NCI-H1048 (cell line): Measurements from ENCODE around the gene MYO16.

Experiments used
- DNase-seq: peaks from one replicate; lab custom pipeline; 2025; lab: John Stamatoyannopoulos, UW

The MYO16 gene

DNA sequence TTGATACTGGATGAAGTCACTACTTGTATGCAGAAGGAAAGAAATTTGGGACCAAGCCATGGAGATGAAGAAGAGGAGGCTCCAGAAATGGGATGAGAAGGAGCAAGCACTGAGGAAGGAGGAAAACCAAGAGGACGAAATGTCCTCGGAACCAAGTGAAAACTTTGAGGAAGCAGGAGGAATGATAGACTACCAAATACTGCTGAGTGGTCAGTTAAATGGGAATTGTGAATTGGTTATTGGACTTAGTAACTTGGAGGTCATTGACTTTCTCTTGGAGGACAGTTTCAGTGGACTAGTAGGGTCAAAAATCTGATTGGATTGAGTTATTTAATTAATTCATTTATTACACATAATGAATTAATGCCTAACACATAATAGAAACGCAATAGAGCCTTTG lies 167.9 kb downstream of the MYO16 start:
- no peak for DNase-seq

DNA sequence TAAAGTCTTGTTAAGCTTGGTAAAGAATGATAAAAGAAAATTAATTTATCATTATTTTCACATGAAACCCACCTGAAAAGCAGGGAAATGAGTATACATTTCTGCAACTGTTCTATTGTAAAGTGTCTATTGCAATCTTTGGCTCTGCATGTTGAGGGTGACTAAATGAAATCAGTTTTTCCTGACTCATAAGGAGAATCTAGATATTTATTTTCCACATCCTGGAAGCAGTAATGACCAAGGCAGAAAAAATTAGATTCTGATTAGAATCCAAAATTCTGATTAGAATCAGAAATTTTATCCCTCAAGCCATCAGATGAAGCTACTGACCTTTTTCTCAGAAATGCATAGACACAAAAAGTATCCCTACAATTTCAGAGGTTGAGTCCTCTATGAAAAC lies 178.4 kb downstream of the MYO16 start:
- no peak for DNase-seq

DNA sequence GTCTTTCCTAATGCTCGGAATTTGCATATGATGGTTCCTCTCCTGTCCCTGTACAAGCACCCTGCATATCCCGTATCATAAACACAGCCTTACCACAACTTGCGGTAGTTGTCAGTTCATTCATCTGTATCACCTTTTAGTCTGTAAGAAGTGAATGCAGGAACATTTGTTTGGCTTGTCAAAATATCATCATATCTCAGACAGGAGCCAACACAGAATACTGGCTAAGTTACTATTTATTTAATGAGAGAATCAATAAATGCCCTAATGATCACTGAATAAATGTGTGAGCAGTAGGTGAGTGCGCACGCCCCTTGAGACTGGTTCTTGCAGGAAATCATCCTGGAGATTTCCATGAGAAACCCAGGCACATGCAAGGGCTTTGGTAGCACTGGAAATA lies 182.8 kb downstream of the MYO16 start:
- DNase-seq: no peak

DNA sequence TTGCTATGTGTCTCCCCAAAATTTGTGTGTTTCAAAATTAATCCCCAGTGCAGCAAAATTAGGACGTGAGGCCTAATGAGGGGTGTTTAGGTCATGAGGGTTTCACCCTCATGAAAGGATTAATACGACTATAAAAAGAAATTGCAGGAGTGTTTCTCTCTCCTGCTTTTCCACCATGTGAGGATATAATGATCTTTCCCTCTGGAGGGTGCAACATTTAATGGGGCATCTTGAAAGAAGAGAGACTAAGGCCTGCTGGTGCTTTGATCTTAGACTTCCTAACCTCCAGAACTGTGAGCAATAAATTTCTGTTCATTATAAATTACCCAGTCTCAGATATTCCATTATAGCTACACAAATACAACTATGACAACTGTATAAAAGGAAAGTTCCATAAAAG lies 183.2 kb downstream of the MYO16 start:
- no peak for DNase-seq

DNA sequence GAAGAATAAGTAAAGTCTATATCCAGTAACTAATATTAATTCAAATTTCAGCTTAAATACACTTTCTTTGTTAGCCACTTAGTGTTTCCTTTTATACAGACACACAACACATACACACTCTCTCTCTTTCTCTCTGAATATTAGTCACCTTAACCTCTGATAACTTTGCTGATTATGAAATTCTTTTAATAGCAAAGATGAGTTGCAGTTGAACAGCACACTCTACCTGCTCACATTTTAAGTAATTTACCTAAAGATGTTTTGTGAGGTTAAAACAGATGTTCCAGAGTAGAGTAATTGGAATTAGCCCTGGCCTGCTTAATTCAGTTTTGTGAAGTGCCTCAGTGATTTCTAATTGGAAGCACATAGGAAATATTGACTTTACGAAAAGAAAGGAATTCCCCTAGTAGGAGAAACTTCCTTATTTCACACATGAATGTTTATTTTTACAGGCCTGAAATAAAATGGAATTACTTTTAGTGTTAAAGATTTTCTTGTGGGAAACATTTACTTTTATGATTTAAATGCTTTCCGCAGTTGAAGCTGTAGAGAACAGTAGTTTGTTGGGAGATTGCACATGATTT lies 184.3 kb downstream of the MYO16 start:
- DNase-seq: no peak

DNA sequence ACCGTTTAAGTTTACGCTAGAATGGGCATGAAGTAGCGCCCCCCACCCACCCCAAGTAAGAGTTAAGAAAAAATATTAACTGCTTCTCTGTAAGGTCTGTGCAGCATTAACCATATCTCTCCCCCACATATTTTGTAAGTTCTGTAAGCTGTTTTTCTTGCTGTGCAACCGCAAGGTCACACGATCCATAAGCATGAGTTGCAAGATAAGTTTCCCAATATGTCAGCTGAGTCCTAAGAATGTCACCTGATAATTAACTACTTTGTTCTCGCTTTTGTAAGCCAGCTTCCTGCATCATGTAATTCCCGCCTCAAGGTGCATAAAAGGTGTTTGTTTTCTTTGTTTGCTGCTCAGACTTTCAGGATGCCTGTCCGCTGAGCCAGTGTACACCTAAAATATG lies 187.0 kb downstream of the MYO16 start:
- DNase-seq: no peak

DNA sequence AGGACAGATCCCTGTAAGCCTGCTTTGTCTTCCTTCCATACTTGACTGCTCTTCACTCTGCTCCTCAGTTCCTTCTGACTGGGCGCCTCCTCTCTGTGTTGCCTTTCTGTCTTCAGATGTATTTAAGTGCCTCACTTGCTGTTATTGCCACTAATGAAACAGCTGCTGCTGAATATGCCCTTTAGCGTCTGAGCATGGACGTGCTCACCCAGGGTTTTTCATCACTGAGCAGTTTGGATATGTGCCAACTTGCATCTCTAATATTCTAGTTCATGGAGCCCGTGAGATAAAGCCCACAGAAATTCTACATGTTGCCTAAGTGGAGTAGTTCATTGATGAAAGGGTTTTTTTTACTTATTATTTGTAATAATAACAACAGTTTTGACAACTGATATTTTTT lies 198.2 kb downstream of the MYO16 start:
- DNase-seq: no peak

DNA sequence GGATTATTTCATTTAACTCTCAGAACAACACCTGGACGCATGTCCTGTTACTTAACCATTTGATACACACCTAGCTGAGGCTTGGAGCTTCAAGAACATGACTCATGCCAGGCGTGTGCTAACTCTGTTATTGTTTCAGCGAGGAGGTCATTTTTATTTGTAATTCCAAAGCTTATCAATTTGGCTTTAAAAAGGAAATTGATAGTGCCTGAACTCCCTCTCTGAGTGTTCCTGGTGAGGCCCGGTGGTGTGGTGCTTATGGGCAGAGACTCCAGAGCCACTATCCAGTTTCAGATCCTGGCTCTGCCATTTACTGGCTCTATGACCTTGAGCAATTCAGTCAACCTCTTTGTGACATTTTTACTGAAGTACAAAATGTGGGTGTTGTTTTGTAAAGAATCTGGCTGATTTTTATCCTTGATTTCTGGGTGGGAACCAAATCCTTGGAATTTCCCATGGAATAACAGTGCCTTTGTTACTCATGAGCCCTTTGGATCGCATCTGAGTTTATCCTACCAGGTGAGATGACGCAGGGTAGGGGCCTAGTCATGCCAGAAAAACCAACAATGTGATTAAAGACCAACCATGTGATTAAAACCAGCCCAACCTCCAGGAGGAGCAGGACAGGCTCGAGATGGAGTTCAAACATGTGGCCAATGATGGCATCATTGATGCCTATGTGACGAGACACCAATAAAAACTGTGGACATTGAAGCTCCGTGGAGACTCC lies 198.8 kb downstream of the MYO16 start:
- no peak for DNase-seq

DNA sequence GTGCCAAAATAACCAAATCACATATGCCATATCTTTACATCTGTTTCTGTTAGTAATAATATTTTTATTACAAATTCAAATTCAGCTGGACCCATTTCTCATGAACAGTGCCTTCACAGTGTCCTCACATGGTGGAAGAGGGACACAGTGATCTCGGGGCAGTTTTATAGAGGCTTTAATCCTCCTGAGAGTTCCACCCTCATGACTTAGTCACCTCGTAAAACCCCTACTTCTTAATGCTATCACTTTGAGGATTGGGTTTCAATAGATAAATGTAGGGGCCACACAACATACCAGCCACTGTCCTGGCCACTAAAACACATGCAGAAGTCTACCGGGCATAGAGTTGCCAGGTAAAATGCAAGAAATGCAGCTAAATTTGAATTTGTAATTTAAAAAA lies 201.5 kb downstream of the MYO16 start:
- no peak for DNase-seq

DNA sequence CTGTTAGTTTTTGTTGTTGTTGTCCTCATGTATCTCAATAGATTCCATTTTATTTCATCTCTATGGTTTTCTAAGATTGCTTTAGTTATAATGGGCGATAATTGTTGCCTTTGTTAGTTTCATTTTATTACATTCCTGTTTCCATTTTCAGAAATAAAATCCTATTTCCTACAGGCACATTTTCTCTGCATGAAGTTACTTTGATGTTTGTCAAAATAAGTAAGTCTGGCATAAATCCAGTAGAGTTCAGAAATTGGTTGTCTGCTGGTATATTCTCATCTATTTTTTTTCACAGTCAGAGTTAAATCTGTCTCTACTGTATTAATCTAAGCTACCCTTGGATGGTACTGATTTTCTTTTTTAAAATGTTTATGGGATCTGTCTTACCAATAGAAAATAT lies 204.1 kb downstream of the MYO16 start:
- DNase-seq: no peak

DNA sequence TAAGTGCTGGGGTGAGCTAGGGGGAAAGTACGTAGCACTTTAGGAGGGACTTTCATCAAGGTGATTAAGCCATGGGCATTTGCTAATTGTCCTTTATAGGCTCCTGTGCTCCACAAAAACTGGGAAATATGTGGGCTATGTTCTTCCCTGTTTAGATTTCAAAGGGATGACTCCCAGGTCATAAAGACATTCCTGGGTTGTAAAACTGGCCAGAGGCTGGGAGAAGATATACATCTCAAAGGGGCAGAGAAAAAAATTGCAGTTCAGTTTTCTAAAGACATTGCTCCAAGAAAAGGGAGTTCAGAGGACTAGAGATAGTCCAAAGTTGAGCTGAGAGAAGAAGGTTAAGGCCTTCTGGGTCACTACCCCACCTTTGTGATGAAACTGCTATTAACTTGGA lies 204.8 kb downstream of the MYO16 start:
- no peak for DNase-seq

DNA sequence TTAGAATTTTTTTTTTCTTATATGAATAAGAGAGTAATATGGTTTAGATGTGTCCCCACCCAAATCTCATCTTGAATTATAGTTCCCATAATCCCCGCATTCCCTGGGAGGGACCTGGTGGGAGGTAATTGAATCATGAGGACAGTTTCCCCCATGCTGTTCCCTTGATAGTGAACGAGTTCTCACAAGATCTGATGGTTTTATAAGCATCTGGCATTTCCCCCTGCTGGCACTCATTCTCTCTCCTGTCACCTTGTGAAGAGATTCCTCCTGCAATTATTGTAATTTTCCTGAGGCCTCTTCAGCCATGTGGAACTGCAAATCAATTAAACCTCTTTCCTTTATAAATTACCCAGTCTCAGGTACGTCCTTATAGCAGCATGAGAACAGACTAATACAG lies 205.7 kb downstream of the MYO16 start:
- DNase-seq: no peak

DNA sequence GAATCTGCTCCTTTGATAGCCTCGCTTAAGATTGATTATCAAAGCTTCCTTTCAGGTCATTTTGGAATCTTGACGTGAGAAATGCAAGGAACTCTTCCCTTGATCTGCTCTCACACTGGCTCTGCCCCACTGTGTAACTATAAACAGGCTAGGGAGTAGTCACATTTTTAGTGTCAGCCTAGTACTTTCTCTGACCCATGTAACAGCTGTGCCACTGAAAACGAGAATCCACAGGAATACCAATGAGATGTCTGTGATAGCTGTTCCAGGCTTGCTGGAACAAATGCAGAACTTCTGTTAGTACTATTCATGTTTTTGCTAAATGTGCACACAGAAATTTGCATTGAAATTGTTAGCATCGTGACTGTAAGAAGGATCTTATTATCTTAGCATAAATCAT lies 221.3 kb downstream of the MYO16 start:
- no peak for DNase-seq

DNA sequence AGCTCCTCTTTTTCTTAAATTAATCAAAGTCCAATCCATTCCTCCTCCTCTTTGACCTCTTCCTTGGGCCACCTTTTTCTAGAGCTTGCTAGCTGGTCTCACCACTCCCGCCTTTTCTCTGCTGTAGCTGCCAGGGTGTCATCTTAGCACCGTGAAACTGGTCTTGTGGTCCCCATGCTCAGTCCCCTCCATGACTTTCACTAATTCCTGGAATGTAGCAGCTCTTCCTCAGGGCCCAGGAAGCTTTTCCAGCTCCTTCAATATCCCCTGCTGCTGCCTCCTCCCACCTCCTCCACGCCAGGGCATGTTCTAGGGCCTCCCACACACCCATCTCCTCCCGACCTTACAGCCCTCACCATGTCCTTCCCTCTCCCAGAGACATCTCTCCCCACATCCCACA lies 222.2 kb downstream of the MYO16 start:
- no peak for DNase-seq

DNA sequence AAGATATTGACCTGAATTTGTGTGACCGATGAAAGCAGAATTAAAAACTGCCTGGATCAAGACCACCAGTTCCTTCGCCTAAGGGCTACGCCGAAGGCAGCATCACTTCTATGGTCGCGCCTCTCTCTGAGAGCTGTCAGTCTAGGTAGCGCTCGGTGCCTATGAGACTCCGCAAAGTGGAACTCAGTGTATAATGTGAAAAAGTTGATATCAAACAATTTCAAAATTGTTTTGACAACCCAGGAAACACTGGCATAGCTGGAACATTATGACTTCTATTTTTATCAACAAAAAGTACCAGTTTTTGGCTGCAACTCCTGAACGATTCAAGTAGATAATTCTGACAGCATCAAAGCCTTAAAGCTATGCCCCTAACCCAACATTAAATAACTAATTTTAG lies 223.6 kb downstream of the MYO16 start:
- no peak for DNase-seq

DNA sequence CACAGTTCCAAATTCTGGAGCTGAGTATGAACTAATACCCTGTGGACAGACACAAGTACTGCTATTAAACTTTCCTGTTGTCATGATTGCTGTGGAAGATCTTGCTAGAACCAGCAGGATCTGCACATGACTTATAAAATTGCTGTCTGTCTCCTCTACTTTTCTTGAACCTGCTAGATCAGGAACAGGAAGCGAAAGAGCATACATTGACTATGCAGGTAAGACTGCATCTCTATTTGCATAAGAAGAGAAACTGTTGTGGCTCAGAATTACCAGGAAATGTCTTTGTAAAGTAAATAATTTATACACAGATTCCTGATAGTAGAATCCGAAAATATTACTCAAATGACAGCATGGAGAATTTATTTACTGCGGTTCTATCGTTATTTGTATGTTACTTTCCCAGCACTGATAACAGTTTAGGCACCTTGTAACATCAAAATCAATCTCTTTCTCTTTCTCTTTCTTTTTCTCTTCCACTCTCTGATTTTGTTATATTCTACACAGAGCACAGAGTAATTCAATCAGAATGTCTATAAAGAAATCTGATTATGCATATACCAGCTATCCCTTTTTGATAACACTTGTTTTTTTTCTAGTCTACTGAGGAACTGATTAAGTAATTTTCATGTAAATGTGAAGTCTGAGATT lies 226.5 kb downstream of the MYO16 start:
- no peak for DNase-seq

DNA sequence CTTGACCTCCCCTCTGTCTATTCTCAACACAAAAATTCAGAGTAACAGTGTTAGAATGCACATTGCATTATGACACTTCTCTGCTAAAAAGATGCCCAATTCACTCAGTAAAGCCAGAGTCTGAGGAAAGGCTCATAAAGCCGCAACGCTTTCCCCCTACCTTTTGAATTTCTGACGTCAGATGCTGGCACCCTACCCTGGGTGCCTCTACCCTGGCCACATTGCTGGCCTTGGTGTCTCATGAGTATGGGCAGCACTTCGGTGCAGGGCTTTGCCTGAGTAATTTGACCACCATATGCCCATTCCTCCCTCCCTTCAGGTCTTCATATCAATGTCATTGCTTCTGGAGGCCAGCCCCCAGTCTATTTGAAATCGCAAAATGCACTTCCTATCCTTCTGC lies 229.3 kb downstream of the MYO16 start:
- DNase-seq: no peak

DNA sequence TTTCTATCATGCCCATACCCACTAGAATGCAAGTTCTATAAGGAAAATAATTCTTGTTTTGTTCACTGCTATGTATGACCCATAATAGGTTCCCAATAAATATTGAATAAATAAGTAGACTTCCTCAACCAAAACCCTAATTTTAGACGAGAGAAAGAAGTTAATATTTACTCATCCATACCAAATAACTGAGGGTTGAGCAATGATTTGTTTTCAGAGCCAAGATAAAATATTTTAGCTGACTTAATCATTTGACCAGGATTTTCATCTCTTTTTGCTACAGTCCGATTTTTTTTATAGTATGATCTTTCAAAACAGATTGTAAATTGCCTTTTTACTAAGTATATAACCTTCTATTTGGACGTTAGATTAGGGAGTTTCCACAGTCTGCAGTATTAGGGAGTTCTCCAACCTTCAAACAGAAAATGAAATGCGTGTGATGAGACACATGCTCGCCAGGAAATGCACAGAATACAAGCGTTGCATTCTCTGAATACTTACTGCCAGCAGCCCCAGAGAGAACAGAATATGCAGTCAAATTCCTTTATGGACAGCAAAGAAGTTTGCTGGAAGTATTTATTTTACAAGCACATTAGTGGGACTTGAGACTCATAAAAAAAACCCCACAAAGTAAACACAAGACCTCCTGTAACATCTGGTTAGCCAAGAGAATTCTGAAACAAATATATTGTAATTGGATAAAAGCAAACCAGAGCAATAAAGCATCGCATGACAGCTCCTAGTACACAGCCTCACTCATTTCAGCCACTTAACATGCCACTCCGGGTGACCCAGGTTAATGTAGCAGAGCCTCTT lies 230.0 kb downstream of the MYO16 start:
- DNase-seq: no peak

DNA sequence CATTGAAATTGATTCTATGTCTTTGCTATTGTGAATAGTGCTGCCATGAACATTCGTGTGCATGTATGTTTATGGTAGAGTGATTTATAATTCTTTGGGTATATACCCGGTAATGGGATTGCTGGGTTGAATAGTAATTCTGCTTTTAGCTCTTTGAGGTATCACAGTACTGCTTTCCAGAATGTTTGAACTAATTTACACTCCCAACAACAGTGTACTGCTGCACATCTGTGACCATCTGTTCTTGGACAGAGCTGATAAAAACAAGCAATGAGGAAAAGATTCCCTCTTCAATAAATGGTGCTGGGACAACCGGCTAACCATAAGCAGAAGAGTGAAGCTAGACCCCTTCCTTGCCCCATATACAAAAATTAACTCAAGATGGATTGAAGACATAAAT lies 231.0 kb downstream of the MYO16 start:
- DNase-seq: no peak

DNA sequence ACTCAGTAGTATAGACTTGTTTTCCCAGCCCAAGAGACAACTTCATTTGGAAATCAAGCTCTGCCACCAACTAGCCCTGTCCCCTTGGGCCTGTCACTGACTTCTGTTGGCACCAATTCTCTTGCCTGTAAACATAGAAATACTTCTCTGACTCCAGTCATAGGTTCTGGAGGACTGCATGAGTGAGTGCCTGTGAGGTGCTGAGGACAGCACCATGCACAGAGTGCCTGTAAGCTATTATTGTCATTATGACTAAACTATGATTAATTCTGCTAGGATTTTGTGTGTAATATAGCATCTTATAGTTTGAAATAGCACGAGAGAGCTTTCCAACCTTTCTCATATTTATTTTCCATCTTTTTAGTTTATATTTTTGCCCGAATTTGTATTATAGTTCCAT lies 247.9 kb downstream of the MYO16 start:
- no peak for DNase-seq

DNA sequence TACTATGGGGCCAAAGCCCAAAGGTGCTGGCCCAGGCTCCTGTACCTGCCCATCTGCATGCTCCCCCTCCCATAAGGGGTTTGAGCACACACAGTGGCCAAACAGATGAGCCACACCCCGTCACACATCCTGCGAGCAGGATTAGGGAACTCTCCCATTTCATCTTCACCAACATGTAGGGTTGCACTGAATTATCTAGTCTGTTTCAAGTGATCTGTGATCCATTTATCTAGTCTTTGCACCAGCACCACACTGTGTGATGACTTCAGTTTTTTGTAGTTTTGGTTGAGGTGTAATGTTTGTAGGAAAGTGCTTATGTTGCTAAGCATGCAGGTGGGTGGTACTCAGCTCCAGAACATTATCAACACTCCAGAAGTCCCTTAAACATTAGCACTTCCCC lies 249.3 kb downstream of the MYO16 start:
- no peak for DNase-seq

DNA sequence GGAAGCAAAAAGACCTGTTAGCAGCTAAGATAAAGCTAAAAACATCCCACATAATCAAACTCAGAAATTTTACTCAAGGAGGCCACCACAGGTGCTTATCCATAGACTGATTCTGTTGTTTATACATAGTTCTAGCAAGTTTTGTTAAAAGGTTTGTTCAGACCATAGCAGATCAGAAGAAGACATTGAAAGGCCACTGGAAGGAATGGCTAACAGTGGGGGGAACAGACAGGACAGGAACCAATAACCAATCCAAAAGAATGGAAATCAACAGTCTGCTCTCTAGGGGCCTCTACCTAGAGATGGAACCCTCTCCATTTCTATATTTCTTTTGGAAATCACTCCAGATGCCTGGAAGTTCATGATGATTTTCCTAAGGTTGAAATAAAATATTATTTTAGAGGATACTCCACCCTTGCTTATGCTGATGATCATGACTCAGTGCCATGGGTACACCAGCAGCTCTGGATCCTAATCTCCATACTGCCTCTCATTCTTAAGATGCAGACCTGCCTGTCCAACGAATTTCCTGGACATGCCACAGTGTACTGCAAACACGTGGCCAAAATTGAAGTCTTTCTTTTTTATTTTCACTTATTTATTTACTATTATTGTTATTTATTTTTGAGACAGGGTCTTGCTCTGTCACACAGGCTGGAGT lies 260.0 kb downstream of the MYO16 start:
- no peak for DNase-seq
